Liver (tissue), 9 donors: Measurements from ENCODE around the gene NUDT4. TPM values are rescaled to one million over a fixed set of nuclear protein-coding genes. Genes with fewer than 3 reads are reported as not detected.
"Not testable (repeated sequence)": the region's sequence is repeated elsewhere in the genome, so short reads cannot be mapped to it uniquely, and the experiment has no call there.

Experiments used
- DNase-seq: peaks from one replicate; pipeline ENCODE4 v3.0.0-alpha.2; 2017; ENCODE audit warnings: low spot score
- H3K27ac ChIP-seq, 2 donors: one replicate each; pipeline ENCODE4 v1.7.0; 2013; ENCODE audit warnings: inconsistent platforms in 2 of 2, low read length in 2 of 2, control low read depth in 1 of 2, low read depth in 1 of 2, mild to moderate bottlenecking in 1 of 2
- H3K27me3 ChIP-seq, 4 donors: one replicate each; pipeline versions ENCODE4 v1.6.1 to v1.7.0; 2013; ENCODE audit warnings: low read length in 3 of 4, inconsistent platforms in 1 of 4, mild to moderate bottlenecking in 1 of 4, moderate library complexity in 1 of 4; ENCODE audit not compliant: control insufficient read depth in 4 of 4, insufficient read depth in 4 of 4
- H3K36me3 ChIP-seq, 4 donors: one replicate each; pipeline versions ENCODE4 v1.6.1 to v1.7.0; 2013; ENCODE audit warnings: low read length in 3 of 4, mild to moderate bottlenecking in 3 of 4, low read depth in 1 of 4, moderate library complexity in 1 of 4; ENCODE audit not compliant: control insufficient read depth in 4 of 4, insufficient read depth in 3 of 4
- H3K4me1 ChIP-seq, 4 donors: one replicate each; pipeline versions ENCODE4 v1.6.1 to v1.7.0; 2013; ENCODE audit warnings: low read length in 3 of 4, mild to moderate bottlenecking in 3 of 4, moderate library complexity in 1 of 4; ENCODE audit not compliant: control insufficient read depth in 4 of 4, insufficient read depth in 4 of 4
- H3K4me3 ChIP-seq, 3 donors: one replicate each; pipeline versions ENCODE4 v1.6.1 to v1.7.0; 2013; ENCODE audit warnings: low read length in 3 of 3, control low read depth in 1 of 3, low read depth in 1 of 3, mild to moderate bottlenecking in 1 of 3
- H3K9ac ChIP-seq, 2 donors: one replicate each; pipeline ENCODE4 v1.7.0; 2013; ENCODE audit warnings: low read length in 2 of 2, mild to moderate bottlenecking in 2 of 2, moderate library complexity in 2 of 2, control low read depth in 1 of 2, low read depth in 1 of 2
- H3K9me3 ChIP-seq, 4 donors: one replicate each; pipeline versions ENCODE4 v1.6.1 to v1.7.0; 2013; ENCODE audit warnings: low read length in 3 of 4; ENCODE audit not compliant: control insufficient read depth in 4 of 4
- ATF3 ChIP-seq: IDR thresholded peaks from 2 replicates; pipeline ENCODE4 v1.6.1; 2016; ENCODE audit warnings: antibody characterized with exemption
- EGR1 ChIP-seq, 2 donors: IDR thresholded peaks; 2 replicates each; pipeline ENCODE4 v1.6.1; 2016 to 2018; ENCODE audit warnings: antibody characterized with exemption in 2 of 2, low read depth in 2 of 2
- FOXA1 ChIP-seq: IDR thresholded peaks from 2 replicates; pipeline ENCODE4 v1.6.1; 2016; ENCODE audit warnings: antibody characterized with exemption
- FOXA2 ChIP-seq: IDR thresholded peaks from 2 replicates; pipeline ENCODE4 v1.6.1; 2016; ENCODE audit warnings: antibody characterized with exemption
- GABPA ChIP-seq, 2 donors: IDR thresholded peaks in 1 of 2; conservative IDR thresholded peaks in 1 of 2; 2 replicates each; pipeline ENCODE4 v1.6.1; 2016; ENCODE audit warnings: antibody characterized with exemption in 2 of 2, mild to moderate bottlenecking in 1 of 2, moderate library complexity in 1 of 2
- HNF4A ChIP-seq, 2 donors: conservative IDR thresholded peaks; 2 replicates each; pipeline ENCODE4 v1.6.1; 2016; ENCODE audit warnings: antibody characterized with exemption in 2 of 2, mild to moderate bottlenecking in 2 of 2
- HNF4G ChIP-seq: IDR thresholded peaks from 2 replicates; pipeline ENCODE4 v1.6.1; 2016; ENCODE audit warnings: antibody characterized with exemption
- JUND ChIP-seq, 2 donors: IDR thresholded peaks; 2 replicates each; pipeline ENCODE4 v1.6.1; 2016; ENCODE audit warnings: antibody characterized with exemption in 2 of 2
- NR2F2 ChIP-seq: IDR thresholded peaks from 2 replicates; pipeline ENCODE4 v1.6.1; 2016; ENCODE audit warnings: antibody characterized with exemption
- RAD21 ChIP-seq, 2 donors: IDR thresholded peaks; 2 replicates each; pipeline ENCODE4 v1.6.1; 2016; ENCODE audit warnings: antibody characterized with exemption in 2 of 2, mild to moderate bottlenecking in 2 of 2
- RXRA ChIP-seq, 2 donors: IDR thresholded peaks; 2 replicates each; pipeline ENCODE4 v1.6.1; 2017 to 2018; ENCODE audit warnings: antibody characterized with exemption in 2 of 2, mild to moderate bottlenecking in 1 of 2
- SP1 ChIP-seq: IDR thresholded peaks from 2 replicates; pipeline ENCODE4 v1.6.1; 2018; ENCODE audit warnings: antibody characterized with exemption, mild to moderate bottlenecking
- TAF1 ChIP-seq: conservative IDR thresholded peaks from 2 replicates; pipeline ENCODE4 v1.6.1; 2016; ENCODE audit warnings: antibody characterized with exemption, mild to moderate bottlenecking
- YY1 ChIP-seq: IDR thresholded peaks from 2 replicates; pipeline ENCODE4 v1.6.1; 2016; ENCODE audit warnings: antibody characterized with exemption, mild to moderate bottlenecking
- ZBTB33 ChIP-seq: IDR thresholded peaks from 2 replicates; pipeline ENCODE4 v1.6.1; 2016; ENCODE audit warnings: antibody characterized with exemption
- WGBS: extraction: QIAGEN DNeasy Blood & Tissue Kit; methylation state at CpG from one replicate; pipeline ENCODE4 v1.1.7; 2013; 5-methylcytosine and 5-hydroxymethylcytosine counted together
- polyA plus RNA-seq, 2 donors: library from polyadenylated mRNA; stranded (reverse) in 1 of 2; unstranded in 1 of 2; fragments of 200-250 nt in 1 of 2; fragments of >200 nt in 1 of 2; fragmentation: Nextera tagmentation in 1 of 2; extraction: Ambion mirVana in 1 of 2; gene quantifications; one replicate each; pipeline versions ENCODE4 v1.2.1 to v1.2.3, GENCODE V29; 2013 to 2015
- total RNA-seq, 2 donors: library from RNA; depleted of rRNA; stranded (reverse); fragments of >200 nt; gene quantifications; one replicate each; pipeline ENCODE4 v1.2.3, GENCODE V29; 2014
- TF ChIP-seq, protein P1 (sequence below): IDR thresholded peaks from 2 replicates; pipeline ENCODE4 v1.6.1; 2016; ENCODE audit warnings: antibody characterized with exemption
- TF ChIP-seq, protein P2 (sequence below): IDR thresholded peaks from 2 replicates; pipeline ENCODE4 v1.6.1; 2016; ENCODE audit warnings: antibody characterized with exemption, mild to moderate bottlenecking
- donor health status: healthy.
- donor health status: healthy.
- donor health status: healthy.
- donor health status: healthy.
- donor health status: healthy.

Gene NUDT4
- total and polyA plus RNA-seq, 4 donors: 8.9 to 141 (median 11.9) TPM

DNA sequence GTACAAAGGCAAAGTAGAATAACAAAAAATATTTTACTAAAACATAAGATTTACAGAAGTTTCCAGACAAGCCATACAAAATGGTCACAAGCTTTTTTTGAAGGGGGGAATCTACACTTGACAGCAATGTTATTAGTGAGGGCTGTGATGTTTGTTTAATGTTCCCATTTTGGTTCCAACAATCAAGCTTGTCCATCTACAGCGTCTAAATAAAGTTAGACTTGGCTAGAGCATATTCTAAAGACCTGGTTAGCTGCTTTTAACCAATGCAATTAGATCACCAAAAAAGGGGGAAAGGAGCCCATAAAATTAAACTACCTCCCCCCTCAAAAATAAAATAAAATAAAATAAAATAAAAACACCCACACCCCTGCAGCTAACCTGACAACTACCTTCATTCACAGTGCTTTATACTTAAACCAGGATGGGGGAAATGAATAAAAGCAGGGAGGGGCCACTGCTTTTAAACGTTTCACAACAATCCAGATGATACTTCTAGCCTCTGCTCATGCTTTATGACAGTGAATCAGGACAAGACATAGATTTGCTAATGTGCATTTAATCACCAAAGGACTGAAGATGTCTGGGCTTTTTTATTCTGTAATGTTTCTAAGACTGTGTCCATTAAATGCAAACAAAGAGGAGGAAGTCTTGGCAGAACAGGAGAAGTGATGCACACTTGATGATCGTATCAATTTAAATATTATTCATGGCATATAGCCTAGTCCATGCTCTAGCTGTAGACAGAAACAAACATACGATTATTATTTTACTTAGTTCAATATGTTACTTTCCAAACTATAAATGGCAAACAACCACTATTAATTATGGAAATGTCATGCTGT is 31.8 kb downstream of the NUDT4 start:
- not testable (repeated sequence) for H3K4me3 ChIP-seq, DNase-seq, H3K27me3 ChIP-seq, H3K9me3 ChIP-seq, H3K36me3 ChIP-seq, H3K4me1 ChIP-seq, H3K9ac ChIP-seq, H3K27ac ChIP-seq
- 73% methylated on average over 4 of the region's 4 CpGs for WGBS

DNA sequence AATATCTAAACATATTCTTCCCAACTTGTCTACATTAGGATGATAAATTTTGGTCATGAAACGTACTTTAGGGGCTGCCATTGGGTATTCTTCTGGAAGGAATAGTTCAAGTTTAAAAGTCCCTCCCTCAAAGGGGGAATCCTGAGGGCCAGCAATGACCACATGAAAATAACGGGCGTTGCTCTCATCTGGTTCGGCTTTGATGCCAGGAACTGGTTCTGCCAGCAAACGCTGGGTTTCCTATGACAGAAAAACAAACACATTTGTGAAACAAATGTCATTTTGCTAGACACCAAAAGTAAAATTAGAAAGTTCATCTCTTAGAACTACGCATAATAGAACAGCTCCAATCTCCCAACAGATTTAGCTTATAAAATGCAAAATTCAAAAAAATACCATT is 33.3 kb downstream of the NUDT4 start:
- H3K9ac ChIP-seq, H3K36me3 ChIP-seq, H3K27me3 ChIP-seq, H3K4me3 ChIP-seq, H3K27ac ChIP-seq, DNase-seq, H3K9me3 ChIP-seq, H3K4me1 ChIP-seq: not testable (repeated sequence)
- WGBS: 44% methylated on average over 6 of the region's 6 CpGs

GRCh38 chr12:93412396-93412795 is 34.7 kb downstream of the NUDT4 start:
- DNase-seq, H3K36me3 ChIP-seq, H3K4me1 ChIP-seq, H3K4me3 ChIP-seq, H3K27ac ChIP-seq, H3K27me3 ChIP-seq, H3K9ac ChIP-seq, H3K9me3 ChIP-seq: not testable (repeated sequence)
- 97% methylated on average over 8 of the region's 8 CpGs for WGBS

DNA sequence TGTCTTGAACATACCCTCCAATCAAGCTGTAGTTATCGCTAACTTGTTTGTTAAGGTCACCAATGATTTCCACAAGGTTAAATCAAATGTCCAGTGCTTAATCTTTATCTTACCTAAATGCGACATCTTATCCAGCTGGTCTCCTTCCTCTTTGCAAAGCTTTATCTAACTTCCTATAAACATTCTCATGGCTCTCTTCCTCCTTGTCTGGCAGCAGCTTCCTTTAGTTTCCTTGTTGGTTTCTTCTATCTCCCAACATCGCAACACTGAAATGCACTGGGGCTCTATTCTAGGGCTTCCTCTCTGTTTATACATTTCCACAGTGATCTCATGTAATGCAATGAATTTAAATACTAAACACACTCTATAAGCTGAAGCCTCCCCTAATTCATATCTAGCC is 35.3 kb downstream of the NUDT4 start:
- Histone ChIP-seq H3K4me3 (no peak overlapping the region), H3K36me3 (no peaks in the 10 kb centered on the region), H3K9me3 (no peaks in the 10 kb centered on the region), H3K9ac (no peak overlapping the region), H3K27me3 (no peaks in the 10 kb centered on the region), H3K27ac (no peak overlapping the region), H3K4me1 (peaks cover 0 to 5% (median 2%) of the 10 kb centered on the region in 4 donors)
- 72% methylated on average over 3 of the region's 3 CpGs for WGBS
- DNase-seq: no peak
- TF ChIP-seq RAD21 (IDR thresholded peaks at IDR 0.05) (no peak), HNF4G (no peak), HNF4A (conservative IDR thresholded peaks at IDR 0.05) (no peak), TAF1 (no peak), RXRA (IDR thresholded peaks at IDR 0.05) (no peak), ATF3 (no peak), FOXA2 (no peak), NR2F2 (no peak), YY1 (no peak), ZBTB33 (no peak), EGR1 (IDR thresholded peaks at IDR 0.05; ENCODE audit: low read depth in 2 of 2) (no peak), FOXA1 (no peak), JUND (IDR thresholded peaks at IDR 0.05) (no peak), SP1 (no peak), GABPA (IDR thresholded peaks at IDR 0.05 in 1 of 2, conservative IDR thresholded peaks at IDR 0.05 in 1 of 2) (no peak)
- TF ChIP-seq, protein P1, sequence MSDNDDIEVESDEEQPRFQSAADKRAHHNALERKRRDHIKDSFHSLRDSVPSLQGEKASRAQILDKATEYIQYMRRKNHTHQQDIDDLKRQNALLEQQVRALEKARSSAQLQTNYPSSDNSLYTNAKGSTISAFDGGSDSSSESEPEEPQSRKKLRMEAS: no peak
- TF ChIP-seq, protein P2, sequence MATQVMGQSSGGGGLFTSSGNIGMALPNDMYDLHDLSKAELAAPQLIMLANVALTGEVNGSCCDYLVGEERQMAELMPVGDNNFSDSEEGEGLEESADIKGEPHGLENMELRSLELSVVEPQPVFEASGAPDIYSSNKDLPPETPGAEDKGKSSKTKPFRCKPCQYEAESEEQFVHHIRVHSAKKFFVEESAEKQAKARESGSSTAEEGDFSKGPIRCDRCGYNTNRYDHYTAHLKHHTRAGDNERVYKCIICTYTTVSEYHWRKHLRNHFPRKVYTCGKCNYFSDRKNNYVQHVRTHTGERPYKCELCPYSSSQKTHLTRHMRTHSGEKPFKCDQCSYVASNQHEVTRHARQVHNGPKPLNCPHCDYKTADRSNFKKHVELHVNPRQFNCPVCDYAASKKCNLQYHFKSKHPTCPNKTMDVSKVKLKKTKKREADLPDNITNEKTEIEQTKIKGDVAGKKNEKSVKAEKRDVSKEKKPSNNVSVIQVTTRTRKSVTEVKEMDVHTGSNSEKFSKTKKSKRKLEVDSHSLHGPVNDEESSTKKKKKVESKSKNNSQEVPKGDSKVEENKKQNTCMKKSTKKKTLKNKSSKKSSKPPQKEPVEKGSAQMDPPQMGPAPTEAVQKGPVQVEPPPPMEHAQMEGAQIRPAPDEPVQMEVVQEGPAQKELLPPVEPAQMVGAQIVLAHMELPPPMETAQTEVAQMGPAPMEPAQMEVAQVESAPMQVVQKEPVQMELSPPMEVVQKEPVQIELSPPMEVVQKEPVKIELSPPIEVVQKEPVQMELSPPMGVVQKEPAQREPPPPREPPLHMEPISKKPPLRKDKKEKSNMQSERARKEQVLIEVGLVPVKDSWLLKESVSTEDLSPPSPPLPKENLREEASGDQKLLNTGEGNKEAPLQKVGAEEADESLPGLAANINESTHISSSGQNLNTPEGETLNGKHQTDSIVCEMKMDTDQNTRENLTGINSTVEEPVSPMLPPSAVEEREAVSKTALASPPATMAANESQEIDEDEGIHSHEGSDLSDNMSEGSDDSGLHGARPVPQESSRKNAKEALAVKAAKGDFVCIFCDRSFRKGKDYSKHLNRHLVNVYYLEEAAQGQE: no peak
